IPS-18c (cell line): ENCODE data around the gene PRRT3.
A peak's percentile ranks its signal among the peaks of the same experiment; 100 is the strongest.

Experiments used
- H3K4me3 ChIP-seq: 2 replicates; pipeline ENCODE4 v1.7.0; 2013; ENCODE audit warnings: low read depth, mild to moderate bottlenecking, low read length, moderate library complexity; ENCODE audit not compliant: insufficient read depth
- H3K9me3 ChIP-seq: one replicate; pipeline ENCODE4 v1.6.1; 2013; ENCODE audit warnings: mild to moderate bottlenecking, low read length, moderate library complexity; ENCODE audit not compliant: control insufficient read depth, insufficient read depth

The PRRT3 gene

DNA sequence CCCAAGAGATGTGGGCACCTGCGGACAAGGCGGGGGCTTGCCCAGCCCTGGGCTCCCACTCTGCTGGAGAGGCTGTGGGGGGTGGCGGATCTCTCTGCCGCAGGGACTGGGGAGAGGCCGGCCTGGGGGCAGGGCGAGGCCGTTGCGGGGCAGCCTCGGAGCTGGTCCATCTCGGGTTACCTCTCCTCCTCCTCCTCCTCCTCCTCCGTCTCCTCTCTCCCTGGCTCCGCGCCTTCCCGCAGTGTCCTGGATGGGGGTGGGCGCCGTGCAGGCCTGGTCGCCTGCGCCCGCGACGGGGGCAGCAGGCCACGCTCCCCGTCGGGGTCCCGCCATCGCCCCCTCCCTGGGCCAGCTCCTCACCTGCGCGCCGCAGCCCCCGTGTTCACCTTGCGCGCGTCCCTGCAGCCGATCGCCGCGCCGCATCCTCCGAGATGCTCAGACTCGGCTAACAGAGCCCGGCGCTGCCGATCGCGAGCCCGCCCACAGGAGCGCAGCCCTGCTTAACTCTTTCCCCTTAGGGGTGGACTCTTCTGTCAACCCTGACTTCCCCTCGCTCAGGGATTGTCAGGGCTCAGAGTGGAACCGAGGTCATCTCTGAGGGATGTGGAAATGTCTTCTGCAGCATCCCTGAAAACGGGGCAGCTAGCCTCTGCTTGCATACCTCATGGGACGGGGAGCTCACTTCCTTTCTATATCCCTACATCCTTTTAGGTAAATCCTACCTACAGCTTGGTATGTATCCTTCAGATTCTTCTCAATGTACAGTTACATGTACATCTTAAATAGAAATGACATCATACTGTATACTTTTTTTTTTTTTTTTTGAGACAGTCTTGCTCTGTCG, at the start of gene PRRT3:
Gene PRRT3, minus strand, starts transcription at position 447 of the 844 bp plus-strand sequence. CDS start 2,293 bp downstream, outside the sequence.
- H3K9me3 ChIP-seq, result no peaks in the 10 kb centered on the region
- peak within 1 kb of the TSS; percentile 92 for H3K4me3 ChIP-seq

DNA sequence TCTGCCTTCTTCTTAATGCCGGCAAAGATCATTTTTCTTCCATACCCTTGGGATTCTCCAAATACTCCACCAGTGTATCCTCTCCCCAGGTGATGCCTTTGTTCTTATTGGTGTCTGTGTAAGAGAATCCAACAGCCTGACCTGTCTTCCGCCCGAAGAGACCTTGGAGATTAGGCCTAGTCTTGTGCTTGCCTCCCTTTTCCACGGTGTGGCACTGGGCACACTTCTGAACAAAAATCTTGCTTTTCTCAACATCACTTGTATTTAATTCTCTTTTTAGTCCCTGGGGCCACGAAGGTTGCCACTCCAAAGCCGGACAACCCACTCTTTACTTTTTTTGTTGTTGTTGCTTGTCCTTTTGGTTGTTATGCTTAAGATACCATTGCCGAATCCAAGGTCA, 48.5 kb upstream of the PRRT3 start:
- no peak overlapping the region for H3K4me3 ChIP-seq
- no peaks in the 10 kb centered on the region for H3K9me3 ChIP-seq

DNA sequence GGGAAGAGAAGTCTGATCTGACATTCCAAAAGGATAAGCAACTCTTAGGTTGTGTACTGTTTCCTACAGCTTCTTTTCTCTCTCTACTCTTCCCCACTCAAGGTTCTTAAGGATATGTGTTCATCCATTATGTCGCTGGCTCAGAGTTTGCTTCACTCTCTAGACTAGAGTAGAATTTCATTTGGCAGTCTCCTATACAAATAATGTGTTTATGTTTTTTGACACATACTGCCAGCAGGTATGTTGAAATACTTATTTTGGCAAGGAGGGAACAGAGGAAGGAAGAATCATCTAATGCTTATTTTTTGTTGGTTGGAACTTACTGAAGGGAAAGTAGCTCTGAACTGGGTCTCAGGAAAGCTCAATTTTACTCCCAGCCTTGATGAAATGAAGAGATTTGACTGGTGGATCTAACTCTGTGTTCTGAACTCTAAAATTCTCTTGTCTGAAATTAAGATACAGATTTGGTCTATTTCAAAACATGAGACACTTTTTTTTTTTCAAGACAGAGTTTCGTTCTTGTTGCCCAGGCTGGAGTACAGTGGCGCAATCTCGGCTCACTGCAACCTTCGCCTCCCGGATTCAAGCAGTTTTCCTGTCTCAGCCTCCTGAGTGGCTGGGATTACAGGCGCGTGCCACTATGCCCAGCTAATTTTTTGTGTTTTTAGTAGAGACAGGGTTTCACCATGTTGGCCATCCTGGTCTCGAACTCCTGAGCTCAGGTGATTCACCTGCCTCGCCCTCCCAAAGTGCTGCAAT, 42.1 kb upstream of the PRRT3 start:
- Histone ChIP-seq H3K4me3 (no peak overlapping the region), H3K9me3 (no peaks in the 10 kb centered on the region)

DNA sequence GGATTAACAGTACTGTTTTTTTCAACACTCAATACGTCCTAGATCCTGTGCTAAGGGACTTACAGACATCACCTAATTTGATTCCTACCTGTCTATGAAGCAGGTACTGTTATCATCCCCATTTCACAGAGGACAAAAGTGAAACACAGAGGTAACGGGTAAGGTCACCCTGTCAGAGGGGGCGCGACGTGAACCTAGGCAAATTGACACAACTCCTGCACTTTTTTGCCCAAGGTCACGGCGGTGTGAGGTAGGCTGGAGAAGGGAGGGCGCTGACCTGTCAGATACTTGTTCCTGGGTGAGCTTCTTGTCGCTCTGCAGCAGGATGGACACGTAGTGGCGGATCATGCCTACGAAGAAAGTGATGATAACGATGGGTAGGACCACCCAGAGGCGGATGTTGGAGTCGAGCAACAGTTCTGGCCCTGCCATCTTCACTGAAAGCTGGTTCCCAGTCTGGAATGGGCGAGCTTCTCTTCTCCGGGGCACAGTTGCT, 34.1 kb upstream of the PRRT3 start:
- Histone ChIP-seq H3K9me3 (no peaks in the 10 kb centered on the region), H3K4me3 (peak overlapping the region; percentile 74)

DNA sequence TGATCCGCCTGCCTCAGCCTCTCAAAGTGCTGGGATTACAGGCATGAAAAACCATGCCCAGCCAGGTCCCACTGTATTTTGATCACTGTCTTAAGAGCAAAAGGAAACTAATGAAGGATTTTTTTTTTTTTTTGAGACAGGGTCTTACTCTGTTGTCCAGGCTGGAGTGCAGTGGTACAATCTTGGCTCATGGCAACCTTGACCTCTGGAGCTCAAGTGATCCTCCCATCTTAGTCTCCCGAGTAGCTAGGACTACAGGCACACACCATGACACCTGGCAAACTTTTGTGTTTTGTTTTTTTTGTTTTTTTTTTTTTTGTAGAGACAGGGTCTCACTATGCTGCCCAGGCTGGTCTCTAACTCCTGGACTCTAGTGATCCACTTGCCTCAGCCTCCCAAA, 28.0 kb upstream of the PRRT3 start:
- no peaks in the 10 kb centered on the region for H3K9me3 ChIP-seq

DNA sequence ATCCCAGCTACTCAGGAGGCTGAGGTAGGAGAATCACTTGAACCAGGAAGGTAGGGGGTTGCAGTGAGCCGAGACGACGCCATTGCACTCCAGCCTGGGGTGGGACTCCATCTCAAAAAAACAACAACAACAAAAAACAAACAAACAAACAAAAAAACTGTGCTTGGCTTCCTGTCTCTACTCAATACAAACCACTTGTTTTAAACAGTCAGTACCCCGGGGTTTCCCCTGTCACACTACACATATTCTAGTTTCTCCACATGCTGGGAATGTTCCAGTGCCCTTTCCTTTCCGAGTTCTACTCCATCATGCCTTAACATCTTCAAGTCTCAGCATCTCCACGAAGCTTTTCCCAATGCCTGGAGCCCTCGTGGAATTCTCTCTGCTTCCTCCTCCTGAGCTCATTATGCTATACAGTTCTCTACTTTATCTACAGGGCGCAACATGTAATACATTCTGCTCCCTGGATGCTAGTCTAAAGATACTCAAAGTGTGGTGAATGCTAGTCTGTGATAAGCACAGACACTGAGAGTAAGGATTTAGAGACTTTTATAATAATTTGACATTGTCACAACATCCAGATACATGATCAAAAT, 26.6 kb upstream of the PRRT3 start:
- Histone ChIP-seq H3K4me3 (no peak overlapping the region), H3K9me3 (no peaks in the 10 kb centered on the region)

More for the DNA sequence above, 28.0 kb upstream of the PRRT3 start:
- H3K4me3 ChIP-seq, result no peak overlapping the region

DNA sequence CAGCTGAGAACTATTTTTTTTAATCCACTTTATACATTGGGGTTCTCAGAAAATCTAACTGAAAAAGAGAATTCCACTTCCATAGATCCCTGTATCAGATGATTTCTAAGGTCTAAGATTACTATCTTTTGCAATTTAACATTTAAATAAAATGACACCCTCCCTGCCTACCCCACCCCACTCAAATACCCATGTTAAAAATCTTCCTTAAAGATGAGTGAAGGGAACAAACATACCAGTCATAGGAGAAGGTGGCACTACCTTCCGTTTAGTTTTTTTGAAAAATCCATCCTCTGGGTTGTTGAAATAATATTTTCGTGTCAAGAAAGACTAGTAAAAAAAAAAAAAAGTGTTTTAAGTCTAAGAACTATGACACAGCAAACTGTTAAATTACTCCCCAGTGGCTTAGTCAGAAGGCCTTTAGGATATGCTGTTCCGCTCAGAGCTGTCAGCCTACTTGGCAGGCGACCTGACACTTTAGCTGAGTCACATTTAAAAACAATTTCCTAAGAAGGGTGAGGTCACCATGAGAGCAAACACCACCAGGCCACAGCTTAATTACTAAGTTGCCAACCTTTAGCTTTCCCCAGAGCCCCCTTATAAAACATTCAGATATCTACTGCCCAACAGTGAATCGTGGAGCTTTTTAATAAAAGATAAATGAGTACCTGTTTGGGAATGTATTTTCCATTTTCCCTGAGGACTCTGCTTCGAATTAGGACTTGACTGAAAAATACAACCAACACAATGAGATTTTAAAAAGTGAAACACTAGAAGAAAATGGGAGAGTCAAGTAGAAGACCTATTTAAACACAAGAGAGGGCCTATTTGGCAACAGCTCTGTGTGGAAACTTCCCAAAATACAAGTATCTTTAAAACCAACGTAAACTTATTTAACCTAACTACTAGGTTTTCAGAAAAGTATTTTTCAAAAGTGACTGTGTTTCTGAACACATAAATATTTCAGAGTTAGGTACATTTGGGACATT, 24.8 kb upstream of the PRRT3 start:
- no peak overlapping the region for H3K4me3 ChIP-seq
- no peaks in the 10 kb centered on the region for H3K9me3 ChIP-seq

DNA sequence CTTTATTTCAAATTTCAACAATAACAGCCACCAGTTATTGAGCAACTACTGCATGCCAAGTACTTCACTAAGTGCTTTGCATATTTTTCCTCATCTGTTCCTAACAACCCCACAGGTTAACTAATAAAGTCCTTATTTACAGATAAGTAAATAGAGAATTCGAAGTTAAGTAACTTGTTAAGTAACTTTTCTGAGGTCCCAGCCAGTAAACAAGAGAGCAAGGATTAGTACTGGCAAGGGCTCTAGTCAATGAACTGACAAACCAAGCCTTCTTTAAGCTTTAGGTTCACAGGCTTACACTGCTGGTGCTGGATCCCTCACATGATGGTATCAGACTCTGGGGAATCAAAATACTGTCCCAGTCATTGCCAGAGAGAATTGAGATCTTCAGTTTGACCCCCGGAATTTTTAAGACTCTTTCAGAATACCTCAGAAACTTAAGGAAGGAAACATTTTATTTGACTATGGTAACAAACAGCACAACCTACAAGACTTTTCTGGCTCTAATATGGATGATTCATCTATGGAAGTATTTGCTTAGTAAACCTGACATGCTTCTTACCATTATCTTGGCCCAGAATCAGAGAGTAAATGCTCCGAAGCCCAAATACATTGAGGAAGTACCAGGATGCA, 17.9 kb upstream of the PRRT3 start:
- Histone ChIP-seq H3K9me3 (no peaks in the 10 kb centered on the region), H3K4me3 (no peak overlapping the region)

DNA sequence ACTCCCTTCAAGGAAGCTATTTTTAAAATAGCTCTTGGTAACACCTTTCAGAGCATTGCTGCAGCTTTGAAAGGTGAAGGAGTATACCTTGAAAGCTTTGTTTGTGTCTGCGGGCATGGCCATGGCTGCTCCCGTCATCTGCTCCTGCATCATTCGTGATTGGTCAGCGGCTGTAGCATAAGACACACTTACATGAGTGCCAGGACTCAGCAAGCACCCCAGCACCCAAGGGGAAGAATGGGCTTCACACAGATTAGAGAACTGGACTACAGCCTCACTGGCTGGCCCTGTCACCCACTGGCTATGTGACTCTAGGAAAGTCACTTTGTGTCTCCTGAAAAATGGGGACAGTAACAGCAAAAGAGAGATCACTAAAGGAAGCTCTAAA, 17.4 kb upstream of the PRRT3 start:
- Histone ChIP-seq H3K4me3 (no peak overlapping the region), H3K9me3 (no peaks in the 10 kb centered on the region)

DNA sequence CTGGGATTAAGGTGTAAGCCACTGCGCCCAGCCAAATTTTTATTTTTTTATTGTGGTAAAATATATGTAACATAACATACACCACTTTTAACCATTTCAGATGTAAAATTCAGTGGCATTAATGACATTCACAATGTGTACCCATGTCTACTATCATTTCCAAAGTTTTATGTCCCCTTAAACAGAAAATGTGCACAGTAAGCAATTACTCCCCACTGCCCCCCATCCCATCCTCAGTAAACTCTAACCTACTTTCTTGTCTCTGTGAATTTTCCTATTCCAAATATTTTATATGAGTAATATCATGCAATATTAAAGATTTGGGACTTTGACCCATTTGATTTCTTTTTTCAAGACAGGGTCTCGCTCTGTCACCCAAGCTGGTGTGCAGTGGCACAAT, 14.6 kb upstream of the PRRT3 start:
- no peak overlapping the region for H3K4me3 ChIP-seq
- no peaks in the 10 kb centered on the region for H3K9me3 ChIP-seq

DNA sequence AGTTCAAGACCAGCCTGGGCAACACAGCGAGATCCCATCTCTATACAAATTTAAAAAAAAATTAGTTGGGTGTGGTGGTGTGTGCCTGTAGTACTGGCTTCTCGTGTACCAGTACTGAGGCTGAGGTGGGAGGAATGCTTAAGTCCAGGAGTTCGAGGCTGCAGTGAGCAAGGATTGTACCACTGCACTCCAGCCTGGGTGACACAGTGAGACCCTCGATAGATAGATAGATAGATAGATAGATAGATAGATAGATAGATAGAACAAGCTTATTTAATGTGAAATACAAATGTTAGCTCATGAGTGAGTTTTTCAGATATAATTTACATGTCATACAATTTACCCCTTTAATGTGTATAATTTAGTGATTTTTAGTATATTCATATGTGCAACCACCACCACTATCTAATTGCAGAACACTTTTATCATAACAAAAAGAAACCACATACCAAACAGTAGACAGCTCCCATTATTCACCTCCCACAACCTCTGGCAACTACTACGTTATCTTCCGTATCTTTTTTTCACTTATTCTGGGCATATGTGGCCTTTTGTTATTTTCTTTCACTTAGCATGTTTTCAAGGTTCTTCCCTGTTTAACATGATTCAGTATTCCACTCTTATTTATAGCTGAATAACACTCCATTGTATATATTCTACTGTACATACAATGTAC, 13.1 kb upstream of the PRRT3 start:
- no peaks in the 10 kb centered on the region for H3K9me3 ChIP-seq
- H3K4me3 ChIP-seq, result no peak overlapping the region

DNA sequence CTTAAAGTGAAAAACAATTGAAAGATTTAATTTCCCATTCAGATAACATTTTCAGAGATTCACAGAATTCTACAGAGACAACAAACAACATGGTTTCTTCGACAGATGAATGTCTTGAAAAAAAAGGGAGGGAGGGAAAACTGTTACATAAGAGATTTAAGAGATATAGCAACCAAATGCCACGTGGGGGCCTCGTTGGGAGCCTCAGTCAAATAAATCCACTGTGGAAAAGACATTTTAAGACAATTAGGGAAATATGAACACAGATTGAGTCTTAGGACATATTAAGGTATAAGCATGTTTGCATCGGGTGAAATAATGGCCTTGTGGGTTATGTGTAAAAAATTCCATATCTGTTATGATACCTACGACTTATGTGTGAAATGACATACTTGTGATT, 5.0 kb upstream of the PRRT3 start:
- Histone ChIP-seq H3K9me3 (no peaks in the 10 kb centered on the region), H3K4me3 (no peak overlapping the region)

DNA sequence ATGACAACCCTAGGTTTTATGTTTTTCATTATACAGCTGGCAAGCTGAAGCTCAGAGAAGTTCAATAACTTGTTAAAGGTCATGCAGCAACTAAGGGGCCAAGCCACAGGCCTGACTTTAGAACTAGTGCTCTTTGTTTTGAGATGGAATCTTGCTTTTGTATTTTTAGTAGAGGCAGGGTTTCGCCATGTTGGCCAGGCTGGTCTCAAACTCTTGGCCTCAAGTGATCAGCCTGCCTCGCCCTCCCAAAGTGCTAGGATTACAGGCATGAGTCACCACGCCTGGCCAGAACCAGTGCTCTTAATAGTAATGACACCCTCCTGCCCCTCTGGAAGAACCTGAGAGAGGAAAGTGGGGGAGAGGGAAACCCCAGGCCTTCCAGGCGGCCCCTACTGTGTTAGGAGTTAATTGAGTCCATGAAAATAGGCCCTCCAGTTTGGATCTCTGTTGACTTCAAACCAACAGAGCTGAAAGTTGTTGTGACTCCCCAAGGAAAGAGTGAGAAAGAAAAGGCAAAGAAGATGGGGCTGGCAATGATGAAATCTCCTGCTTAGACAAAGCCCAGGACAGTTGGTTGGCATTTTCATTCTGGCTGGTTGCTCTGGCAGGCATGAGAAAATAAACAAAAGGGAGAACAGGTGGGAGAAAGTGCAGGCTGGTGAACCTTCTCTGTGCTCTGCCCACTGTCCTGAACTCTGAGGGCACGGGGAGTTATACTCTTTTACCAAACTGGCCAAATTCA, 3.6 kb upstream of the PRRT3 start:
- H3K9me3 ChIP-seq, result no peaks in the 10 kb centered on the region
- H3K4me3 ChIP-seq, result no peak overlapping the region

DNA sequence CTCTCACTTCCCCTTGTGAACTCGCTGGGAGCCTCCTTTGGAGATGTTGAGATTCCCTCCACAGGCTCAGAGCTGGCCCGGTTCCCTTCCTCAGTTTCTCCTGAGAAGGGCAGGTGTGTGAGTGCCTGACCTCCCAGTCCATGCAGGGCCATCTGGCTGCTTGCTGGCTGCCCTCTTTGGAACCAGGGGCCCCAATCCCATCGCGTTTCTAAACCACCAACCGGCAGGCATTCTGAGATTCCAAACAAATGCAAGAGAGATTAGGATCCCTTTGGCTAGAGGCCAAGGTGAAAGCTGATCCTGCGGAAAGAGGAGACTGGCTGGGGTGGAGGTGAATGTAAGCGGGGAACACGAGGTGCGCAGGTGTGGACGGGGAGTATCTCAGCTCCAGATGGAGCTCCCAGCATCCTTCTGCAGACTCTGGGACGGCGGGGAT, 2.9 kb upstream of the PRRT3 start:
- Histone ChIP-seq H3K9me3 (no peaks in the 10 kb centered on the region), H3K4me3 (no peak overlapping the region)

DNA sequence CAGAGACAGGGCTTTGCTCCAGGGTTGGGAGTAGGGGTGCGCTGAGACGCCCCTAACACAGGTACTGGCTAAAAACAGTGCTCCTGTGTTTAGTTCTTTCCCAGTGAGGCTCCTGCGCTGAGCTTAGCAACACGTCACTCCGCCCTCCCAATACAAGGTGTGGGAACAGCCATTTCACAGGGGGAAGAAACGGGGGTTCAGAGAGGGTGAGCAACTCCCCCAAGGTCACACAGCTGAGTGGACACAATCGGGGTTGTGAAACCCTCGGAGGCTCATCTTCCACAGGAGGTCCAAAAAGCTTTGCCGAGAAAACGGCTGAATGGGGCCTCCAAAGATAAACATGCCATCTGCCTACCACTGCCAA, 628 bp downstream of the PRRT3 start:
- peak overlapping the region; percentile 92 for H3K4me3 ChIP-seq
- H3K9me3 ChIP-seq, result no peaks in the 10 kb centered on the region
